HG03565 (cell line): Measurements from ENCODE around the gene USP9X.
"Not testable (repeated sequence)": the region's sequence is repeated elsewhere in the genome, so short reads cannot be mapped to it uniquely, and the experiment has no call there.

Experiments
- ATAC-seq: cut with Tn5 transposase; IDR thresholded peaks from one replicate; pipeline ENCODE4 v1.9.1; 2021; ENCODE audit warnings: mild to moderate bottlenecking, moderate library complexity; ENCODE audit not compliant: unreplicated experiment

USP9X gene

DNA sequence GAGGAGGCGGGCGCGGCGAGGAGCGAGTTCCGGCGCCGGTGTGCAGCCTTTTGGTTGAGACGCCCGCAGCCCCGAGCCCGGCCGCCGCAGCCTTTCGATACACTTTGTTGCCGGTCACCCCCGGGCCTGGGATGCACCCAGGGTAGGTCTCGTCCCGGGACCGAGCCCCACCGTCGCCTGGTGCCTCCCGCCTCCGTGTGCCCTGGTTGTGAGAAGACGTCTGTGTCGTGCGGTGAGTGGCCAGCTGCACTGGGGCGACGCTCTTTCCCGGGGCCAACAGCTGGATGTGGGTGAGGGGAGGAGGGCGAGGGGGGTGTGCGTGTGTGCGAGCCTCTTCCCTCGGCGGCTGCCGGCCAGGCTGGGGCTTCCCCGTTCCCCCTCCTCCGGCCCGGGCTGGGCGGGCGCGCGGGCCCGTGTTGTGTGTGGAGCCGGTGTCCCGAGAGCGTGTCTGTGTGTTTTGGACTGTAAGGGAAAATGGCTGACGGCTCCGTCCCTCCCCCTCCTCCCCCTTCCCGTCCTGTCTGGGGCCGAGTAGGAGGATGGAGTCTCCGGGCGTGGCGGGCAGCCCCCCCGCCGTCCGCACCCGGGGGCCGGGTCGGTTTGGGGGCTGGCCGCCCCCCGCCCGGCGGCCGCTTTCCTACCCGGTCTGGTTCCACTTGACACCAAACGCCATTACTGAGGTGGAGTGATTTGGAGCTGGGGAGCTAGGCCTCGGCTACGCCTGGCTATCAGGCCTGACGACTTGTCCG lies 807 bp downstream of the USP9X start:
- no peak for ATAC-seq

DNA sequence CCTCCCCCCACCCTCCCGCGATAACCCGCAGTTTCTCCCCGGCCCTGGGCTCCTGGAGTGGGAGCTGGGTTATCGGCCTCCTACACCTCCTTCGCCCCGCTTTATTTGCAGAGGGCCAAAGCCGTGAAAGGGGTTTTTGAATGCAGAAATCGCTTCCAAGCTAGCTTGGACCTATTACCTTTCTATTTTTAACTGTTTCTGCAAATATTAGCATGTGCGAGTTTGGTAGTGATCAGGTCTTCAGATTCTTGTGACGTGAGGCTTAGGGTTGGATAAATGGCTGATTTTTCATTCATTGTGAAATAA lies 1.3 kb downstream of the USP9X start:
- ATAC-seq: no peak

DNA sequence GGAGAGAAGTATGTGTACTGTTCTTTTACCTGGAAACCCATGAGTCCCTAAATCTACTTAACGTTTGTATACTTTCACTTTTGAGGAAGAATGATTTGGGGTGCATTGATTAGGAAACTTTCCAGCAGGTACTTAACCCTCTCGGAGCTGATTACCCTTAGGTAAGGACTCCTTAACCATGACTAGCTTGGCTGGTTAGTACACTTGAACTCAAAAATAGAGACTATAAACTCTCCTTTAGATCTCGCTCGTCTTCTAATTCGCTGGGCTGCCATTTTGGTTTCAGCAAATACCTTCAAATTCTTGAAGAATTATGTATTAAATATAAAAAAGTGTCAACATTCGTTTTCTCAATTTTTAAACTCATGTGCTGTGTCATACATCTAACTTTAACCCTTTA lies 2.0 kb downstream of the USP9X start:
- no peak for ATAC-seq

DNA sequence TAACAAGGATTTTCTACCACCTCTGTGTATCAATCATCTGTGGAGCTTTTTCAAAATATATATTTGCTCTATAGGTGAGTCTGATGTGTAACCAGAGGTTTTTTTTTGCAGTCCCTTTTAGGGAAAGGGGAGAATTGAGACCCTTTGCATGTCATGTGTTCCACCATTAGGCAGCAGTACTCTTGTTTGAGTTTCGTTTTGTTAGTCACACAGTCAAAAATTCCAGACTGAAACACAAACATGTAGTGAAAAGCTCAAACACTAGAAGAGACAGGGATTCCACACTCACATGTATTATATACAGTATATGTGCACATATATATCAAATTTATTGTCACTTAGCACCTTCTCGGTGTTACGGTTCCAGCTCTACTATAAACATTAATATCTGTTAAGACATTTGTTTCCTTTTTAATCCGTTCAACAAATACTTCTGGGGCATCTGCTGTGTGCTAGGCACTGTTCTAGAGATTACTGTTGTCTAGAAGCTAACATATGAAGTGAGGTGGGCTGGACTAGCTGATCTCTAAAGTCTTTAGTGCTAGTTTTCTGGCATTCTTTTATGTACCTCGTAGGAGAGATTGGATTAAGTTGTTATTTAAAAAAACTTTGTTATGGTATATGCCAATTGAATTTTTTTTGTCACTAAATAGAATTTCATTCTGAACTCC lies 5.5 kb downstream of the USP9X start:
- ATAC-seq: no peak

DNA sequence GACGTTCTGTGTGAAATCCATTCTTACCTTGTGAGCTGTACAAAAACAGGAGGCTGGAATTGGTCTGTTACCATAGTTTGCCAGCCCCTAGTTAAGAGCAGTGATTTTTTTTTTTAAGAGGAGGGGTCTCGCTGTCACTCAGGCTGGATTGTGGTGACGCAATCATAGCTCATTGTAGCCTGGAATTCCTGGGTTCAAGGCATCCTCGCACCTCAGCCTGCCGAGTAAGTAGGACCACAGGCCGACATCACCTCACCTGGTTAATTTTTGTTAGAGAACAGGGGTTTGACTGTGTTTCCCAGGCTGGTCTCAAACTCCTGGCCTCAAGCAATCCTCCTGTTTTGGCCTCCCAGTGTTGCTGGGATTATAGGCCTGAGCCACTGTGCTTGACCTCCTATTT lies 7.5 kb downstream of the USP9X start:
- ATAC-seq: no peak

DNA sequence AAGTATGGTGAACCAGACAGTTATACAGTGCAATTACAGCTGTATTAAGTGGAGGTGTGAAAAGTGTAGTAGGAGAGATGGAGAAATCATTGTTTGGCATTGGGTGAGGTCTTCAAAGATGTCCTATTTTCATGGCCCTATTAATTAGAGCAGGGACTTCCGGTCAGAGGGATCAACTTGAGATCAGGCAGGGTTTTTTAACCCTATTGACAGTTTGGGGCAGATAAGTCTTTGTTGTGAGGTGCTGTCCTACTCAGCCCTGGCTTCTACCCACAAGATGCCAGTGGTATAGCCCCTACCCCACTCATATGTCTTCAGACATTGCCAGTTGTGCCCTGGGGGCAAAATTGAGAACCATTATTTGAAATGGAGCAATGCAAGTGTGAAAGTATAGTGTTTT lies 9.9 kb downstream of the USP9X start:
- no peak for ATAC-seq

DNA sequence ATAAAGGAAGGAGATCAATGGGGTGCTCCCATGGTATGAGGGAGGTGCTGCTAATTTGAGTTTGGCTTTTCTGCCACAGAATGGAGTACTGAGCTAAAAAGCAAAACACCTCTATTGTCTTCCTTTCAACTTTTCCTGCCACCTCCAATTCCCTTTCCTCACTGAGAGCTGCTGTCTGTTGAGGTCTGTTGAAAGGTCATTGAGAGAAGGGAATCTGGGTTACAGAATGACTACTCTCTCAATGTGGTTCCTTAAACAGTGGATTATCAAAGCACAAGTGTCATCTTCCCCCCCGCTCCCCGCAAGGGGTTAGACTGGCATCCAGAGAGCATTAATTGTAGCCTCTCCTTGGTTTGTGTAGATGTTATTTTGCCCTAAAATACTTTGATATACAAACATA lies 10.7 kb downstream of the USP9X start:
- ATAC-seq: no peak

DNA sequence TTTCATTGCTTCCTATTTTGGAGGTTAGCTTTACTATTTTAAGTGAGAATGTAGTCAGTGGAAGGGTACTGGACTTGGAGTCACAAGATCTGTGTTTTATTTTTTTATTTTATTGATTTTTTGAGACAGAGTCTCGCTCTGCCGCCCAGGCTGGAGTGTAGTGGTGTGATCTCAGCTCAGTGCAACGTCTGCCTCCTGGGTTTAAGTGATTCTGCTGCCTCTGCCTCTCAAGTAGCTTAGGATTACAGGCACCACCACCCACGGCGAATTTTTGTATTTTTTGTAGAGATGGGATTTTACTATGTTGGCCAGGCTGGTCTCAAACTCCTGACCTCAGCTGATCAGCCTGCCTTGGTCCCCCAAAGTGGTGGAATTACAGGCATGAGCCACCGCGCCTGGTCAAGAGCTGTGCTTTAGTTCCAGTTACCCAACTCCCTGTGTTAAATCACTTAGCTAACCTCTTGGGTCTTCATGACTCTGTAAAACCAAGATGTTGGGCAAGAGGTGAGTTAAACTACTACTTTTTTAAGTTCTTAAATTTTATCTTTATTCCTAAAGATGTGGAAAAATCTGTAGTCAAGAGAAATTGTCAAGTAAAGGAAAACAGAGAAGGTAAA lies 11.2 kb downstream of the USP9X start:
- no peak for ATAC-seq

DNA sequence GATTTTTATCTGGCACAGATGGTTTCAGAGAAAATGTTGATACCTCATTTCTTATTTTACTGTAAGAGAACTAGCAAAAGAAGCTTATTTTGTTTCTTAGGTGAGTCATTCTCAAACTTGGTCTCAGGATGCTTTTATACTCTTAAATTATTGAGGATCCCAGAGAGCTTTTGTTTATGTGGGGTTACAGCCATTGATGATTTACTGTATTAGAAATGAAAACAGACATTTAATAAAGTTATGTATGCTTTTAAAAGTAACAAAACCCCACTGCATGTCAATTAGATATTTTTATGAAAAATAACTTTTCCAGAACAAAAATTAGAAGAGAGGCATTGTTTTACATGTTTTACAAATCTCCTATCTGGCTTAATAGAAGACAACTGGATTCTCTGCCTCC lies 12.1 kb downstream of the USP9X start:
- ATAC-seq: no peak

DNA sequence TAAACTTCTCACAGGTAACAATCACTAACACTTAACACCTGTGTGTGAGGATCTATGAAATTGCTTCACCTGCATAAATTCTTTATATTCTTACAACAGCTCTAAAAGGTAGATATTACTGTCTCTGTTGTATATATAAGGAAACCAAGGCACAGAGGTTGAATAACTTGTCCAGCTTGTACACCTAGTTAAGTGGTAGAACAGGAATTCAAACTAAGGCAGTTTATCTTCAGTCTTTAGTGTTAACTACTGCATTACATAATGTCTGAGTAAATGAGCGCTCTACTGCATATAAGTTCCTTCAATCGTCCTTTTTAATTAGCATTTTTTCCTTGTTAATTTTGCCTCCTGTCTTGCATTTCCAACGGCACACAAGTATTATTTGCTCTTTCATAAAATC lies 15.0 kb downstream of the USP9X start:
- no peak for ATAC-seq

DNA sequence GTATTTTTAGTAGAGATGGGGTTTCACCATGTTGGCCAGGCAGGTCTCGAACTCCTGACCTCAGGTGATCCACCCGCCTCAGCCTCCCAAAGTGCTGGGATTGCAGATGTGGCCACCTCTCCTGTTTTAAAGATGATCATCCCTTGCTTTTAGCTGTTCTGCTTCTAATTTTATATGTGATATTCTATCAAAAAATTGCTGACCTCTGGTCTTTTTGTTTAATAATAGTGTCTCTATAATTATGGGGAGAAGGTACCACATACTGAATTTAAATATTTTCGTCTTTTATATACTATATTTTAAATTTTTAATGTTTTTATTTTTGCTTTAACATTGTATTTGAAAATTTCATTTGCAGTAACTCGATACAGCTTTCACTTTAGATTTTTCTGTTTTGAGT lies 15.6 kb downstream of the USP9X start:
- no peak for ATAC-seq

DNA sequence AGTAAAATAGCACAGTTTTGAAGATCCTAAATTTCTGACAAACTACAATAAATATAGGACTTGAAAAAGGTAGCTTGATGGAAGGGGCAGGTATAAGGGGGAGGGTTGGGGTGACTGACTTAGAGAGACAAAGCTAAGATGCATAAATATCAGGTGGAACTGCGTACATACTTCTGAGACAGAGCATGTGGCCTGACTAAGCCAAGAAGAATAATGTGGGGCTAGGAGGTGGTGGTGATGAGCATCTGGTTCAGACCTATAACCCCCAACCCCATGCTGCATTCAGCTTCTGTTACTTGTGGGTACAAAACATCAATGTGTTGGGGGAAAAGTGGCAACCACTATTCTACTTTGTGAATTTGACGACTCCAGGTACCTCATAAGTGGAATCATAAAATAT lies 19.8 kb downstream of the USP9X start:
- no peak for ATAC-seq

DNA sequence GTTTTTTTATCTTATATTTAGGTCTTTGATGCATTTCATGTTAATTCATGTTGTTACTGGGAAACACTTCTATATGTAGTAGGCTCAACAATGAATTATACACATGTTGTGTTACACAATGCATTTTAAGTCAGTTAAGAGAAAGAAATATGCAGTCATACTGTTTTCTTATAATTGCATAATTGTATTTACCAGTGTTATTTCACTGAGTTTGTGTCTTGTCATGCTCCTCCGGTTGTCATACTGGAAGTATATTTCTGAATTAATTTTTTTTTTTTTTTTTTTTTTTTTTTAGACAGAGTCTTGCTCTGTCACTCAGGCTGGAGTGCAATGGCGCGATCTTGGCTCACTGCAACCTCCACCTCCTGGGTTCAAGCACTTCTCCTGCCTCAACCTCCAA lies 21.0 kb downstream of the USP9X start:
- ATAC-seq: not testable (repeated sequence)

DNA sequence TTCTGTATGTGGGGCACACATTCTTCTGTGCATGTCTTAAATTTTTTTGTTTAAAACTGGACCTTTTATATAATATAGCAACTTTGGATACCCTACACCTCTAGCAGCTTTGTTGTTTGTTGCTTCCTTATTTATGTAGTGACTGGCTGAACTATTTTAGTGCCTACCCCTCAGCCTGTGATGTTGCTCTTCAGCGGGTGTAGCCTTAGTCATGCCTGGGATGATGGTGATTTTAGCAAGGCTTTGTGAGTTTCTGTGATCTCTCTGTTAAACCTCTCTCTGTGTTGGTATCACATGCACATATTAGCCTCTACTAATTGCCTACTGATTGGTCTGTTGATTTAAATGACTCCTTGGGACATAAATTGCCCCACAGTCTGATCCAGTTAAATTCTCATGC lies 22.8 kb downstream of the USP9X start:
- no peak for ATAC-seq

DNA sequence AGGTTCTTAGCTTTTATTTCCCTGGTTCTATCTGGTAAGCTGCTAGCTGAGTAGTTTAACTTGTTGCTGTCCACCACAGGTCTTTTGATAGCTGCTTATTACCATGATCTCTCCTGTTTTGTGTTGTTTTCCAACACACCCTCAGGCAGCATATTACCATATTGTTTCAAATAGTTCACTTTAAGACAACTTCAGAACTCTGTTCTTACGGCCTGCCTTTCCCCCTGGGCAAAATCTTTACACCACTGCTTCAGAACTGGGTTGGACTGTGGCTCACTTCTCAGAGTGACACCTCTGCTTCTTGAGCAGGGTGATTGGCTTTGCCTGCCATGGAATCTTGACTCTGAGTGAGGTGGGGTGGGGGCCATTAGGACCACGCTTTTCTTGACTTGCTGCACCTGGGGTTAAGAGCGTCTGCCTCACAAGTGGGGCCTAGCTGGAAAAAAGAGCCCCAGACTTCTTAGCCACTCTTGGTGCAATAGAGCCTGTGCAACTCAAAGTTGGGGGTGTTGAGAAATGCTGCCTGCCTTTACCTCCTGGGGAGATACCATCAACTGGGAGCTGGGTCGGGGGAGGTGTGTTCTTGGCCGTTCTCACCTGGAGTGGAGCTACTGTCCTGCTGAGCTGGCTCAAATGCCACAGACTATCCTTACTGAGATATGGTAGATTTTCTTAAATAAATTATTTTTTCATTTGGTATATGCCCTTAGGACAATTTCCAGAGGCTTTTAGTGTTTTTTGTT lies 23.4 kb downstream of the USP9X start:
- ATAC-seq: no peak

DNA sequence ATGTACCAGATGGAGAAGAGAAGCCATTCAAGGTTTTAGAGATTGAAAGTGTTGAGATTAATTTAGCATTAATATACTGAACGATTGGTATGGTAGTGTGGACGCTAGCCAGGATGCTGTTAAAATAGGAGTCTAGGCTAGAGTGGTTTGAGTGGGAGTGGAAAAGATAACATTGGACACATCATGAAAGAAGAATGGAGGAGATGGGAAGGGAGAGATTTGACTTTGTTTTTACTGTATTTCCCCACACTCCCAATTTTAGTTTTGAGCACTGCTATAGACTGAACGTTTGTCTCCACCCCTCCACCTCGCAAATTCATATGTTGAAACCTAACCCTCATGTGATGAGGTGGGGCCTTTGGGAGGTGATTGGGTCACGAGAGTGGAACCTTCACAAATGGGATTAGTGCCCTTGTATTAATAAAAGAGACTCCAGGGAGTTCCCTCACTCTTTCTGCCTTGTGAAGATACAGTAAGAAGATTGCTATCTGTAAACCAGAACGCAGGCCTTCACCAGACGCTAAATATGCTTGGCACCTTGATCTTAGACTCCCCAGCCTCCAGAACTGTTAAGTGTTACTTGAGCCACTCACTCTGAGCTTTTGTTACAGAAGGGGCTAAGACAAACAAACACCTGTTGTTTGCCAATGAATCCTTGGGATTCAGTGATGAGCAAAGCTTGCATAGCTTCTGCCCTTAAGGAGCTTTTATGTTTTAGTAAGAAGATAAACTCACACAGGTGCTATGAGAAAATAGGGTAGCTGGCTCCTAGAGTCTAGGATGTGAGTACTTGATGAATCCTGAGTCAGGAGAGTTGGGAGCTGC lies 25.8 kb downstream of the USP9X start:
- no peak for ATAC-seq

DNA sequence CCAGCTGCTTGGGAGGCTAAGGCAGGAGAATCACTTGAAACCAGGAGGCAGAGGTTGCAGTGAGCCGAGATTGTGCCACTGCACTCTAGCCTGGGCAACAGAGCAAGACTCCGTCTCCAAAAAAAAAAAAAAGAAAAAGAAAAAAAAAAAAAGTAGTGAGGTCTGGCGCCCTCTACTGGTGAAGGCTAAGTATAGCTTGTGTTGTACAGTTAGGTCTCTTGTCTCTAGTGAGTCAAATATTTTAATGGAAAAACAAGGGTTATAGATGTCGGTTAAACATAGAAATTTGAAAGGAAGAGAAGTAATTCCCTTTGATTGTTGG lies 29.8 kb downstream of the USP9X start:
- not testable (repeated sequence) for ATAC-seq

DNA sequence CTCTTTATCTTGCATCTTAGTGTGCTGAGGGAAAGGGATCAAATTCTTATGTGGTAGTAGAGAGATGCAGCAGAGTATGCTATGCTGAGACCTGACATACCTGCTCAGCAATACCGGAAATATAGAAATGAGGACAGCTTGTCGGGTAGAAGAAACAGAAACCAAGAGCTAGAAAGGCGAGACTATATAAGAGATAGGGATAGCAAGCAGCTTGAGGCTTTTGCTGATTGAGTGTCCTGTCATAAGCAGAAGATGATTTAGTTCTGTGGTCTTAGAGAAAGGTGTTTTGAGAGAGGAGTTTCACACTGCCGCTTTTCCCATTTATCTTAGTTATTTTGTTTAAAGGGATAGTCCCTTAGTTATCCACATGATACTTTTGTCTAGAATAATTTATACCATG lies 31.7 kb downstream of the USP9X start:
- peak; percentile 61 for ATAC-seq

DNA sequence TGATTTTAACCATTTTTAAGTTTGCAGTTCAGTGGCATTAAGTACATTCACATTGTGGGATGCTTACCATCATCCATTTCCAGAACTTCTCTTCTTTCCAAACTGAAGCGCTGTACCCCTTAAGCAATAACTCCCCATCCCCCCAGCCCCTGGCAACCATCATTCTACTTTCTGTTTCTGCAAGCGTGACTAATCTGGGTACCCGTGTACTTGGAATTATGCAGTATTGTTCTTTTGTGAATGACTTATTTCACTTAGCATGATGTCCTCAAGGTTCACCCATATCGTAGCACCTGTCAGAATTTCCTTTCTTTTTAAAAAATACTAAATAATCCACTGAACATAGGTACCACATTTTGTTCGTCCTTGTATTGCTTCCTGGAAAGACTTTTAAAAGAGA lies 32.9 kb downstream of the USP9X start:
- no peak for ATAC-seq

DNA sequence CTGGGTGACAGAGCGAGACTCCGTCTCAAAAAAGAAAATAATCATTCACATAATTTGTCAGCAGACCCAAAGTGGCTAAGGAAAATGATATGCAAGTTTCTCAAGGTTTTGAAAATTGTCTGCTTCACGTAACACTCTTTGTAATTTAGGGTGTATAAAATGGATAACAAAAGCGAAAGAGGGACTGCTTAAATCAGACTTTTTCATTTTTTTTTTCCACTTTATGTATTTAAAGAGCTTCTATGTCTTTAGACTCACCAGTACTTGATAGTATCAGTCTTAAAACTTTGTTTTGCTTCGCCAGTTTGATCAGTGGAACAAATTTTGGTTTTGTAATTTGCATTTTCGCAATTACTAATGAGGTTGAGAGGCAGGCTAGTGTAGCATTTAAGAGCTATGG lies 34.6 kb downstream of the USP9X start:
- ATAC-seq: no peak

DNA sequence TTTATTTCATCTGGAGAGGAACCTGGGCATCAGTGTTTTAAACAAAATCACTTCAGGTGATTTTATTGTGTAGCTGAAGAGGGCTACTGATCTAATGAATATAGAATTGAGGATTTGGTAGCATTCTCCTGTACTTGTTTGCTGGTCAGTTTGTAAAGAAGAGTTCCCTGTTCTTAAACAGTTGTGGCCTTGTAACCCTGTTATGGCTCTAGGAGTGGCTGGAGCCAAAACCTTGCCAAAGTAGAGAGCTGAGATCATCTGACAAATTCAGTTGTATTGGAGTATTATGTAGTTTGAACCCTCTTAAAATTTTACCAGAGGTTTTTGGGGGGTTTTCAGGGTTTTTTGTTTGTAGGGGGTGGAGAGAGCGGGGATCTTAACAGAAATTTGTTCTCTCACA lies 36.5 kb downstream of the USP9X start:
- no peak for ATAC-seq
